Measurements from ENCODE around the gene ZBTB43.

DNA sequence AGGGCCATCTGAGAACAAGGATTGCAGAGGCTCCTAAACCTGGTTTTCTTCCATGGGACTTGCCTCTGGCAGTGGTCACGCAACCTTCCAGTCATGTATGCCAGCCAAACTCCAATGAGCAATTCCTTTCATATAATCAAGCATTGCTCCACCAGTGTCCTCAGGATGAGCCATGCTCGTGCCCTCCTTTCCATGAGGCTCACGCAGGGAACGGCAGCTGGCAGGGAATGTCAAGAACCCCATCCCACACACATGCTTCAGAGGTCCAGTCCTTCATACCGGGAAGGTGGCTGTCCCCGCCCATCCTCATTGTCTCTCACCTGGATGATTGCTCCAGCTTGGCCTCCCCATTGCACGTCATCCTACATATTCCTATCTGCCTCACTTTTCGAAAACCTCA lies 42.2 kb downstream of the ZBTB43 start:
- TF ChIP-seq, protein P1, sequence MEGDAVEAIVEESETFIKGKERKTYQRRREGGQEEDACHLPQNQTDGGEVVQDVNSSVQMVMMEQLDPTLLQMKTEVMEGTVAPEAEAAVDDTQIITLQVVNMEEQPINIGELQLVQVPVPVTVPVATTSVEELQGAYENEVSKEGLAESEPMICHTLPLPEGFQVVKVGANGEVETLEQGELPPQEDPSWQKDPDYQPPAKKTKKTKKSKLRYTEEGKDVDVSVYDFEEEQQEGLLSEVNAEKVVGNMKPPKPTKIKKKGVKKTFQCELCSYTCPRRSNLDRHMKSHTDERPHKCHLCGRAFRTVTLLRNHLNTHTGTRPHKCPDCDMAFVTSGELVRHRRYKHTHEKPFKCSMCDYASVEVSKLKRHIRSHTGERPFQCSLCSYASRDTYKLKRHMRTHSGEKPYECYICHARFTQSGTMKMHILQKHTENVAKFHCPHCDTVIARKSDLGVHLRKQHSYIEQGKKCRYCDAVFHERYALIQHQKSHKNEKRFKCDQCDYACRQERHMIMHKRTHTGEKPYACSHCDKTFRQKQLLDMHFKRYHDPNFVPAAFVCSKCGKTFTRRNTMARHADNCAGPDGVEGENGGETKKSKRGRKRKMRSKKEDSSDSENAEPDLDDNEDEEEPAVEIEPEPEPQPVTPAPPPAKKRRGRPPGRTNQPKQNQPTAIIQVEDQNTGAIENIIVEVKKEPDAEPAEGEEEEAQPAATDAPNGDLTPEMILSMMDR (IDR thresholded peaks at IDR 0.05; ENCODE audit: borderline replicate concordance, extremely low read depth, low read length, poor library complexity, severe bottlenecking), result no peak
- TF ChIP-seq EZH2 (IDR thresholded peaks at IDR 0.05; ENCODE audit: borderline replicate concordance, low read depth, low read length, severe bottlenecking), result no peak
